Measurements from ENCODE around the gene ABCC6.

- no peak for TF ChIP-seq POLR2A (IDR thresholded peaks at IDR 0.05)
- no peak for TF ChIP-seq EP300 (IDR thresholded peaks at IDR 0.05)
These were observed 51.9 kb downstream of the ABCC6 start for GRCh38 chr16:16171332-16171919.
